HCT116 (cell line): ENCODE data around the gene C5AR1.

Experiments used
- EGR1 ChIP-seq: IDR thresholded peaks from 2 replicates; pipeline ENCODE4 v1.6.1; 2012; ENCODE audit warnings: low read depth
- EZH2 ChIP-seq: fragments of 200-600 bp; sonication (generic); IDR thresholded peaks from 2 replicates; pipeline ENCODE4 v1.6.1; 2017; ENCODE audit warnings: antibody characterized with exemption, mixed run types
- EZH2phosphoT487 ChIP-seq: fragments of 200-600 bp; IDR thresholded peaks from 2 replicates; pipeline ENCODE4 v1.6.1; 2018; ENCODE audit warnings: antibody characterized with exemption, borderline replicate concordance
- FOSL1 ChIP-seq: IDR thresholded peaks from 2 replicates; pipeline ENCODE4 v1.6.1; 2012; ENCODE audit warnings: low read depth
- POLR2A ChIP-seq: IDR thresholded peaks from 2 replicates; pipeline ENCODE4 v1.7.0; 2011; ENCODE audit warnings: borderline replicate concordance; ENCODE audit not compliant: insufficient read depth, insufficient read length; ENCODE audit errors: extremely low read depth
- POLR2AphosphoS5 ChIP-seq: IDR thresholded peaks from 2 replicates; pipeline ENCODE4 v1.6.1; 2011; ENCODE audit warnings: mild to moderate bottlenecking, low read depth, low read length, moderate library complexity
- RAD21 ChIP-seq: IDR thresholded peaks from 2 replicates; pipeline ENCODE4 v1.6.1; 2012; ENCODE audit warnings: low read depth, mild to moderate bottlenecking
- REST ChIP-seq: IDR thresholded peaks from 2 replicates; pipeline ENCODE4 v1.6.1; 2012; ENCODE audit warnings: low read depth
- SIN3A ChIP-seq: IDR thresholded peaks from 2 replicates; pipeline ENCODE4 v1.6.1; 2012; ENCODE audit warnings: low read depth
- YY1 ChIP-seq: IDR thresholded peaks from 2 replicates; pipeline ENCODE4 v1.6.1; 2011; ENCODE audit warnings: low read length, low read depth, moderate library complexity, mild to moderate bottlenecking; ENCODE audit not compliant: insufficient replicate concordance; ENCODE audit errors: extremely low read depth
- ZNF274 ChIP-seq: fragments of 200-500 bp; sonication (Bioruptor generic); IDR thresholded peaks from 2 replicates; pipeline ENCODE4 v1.6.1; 2014; ENCODE audit warnings: mild to moderate bottlenecking, low read depth, low read length, inconsistent platforms
- TF ChIP-seq, protein P1 (sequence below), 3 experiments: fragments of 200-600 bp in 1 of 3; sonication (generic) in 1 of 3; IDR thresholded peaks in 2 of 3; conservative IDR thresholded peaks in 1 of 3; 2 replicates each; pipeline ENCODE4 v1.5.1; 2012 to 2017; ENCODE audit warnings: low read depth in 2 of 3, low read length in 2 of 3, antibody characterized with exemption in 1 of 3, borderline replicate concordance in 1 of 3, control low read depth in 1 of 3, mild to moderate bottlenecking in 1 of 3, mixed read lengths in 1 of 3, mixed run types in 1 of 3, moderate library complexity in 1 of 3; ENCODE audit not compliant: insufficient read depth in 1 of 3
- TF ChIP-seq, protein P2 (sequence below): IDR thresholded peaks from 2 replicates; pipeline ENCODE4 v1.6.1; 2012

DNA sequence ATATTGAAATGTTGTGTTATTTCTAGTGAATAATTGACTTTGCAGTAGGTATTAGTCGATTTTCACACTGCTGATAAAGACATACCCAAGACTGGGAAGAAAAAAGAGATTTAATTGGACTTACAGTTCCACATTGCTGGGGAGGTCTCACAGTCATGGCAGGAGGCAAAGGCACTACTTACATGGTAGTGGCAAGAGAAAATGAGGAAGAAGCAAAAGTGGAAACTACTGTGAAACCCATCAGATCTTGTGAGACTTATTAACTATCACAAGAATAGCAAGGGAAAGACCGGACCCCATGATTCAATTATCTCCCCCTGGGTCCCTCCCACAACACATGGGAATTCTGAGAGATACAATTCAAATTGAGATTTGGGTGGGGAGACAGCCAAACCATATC lies 12.4 kb downstream of the C5AR1 start:
- TF ChIP-seq, protein P1, sequence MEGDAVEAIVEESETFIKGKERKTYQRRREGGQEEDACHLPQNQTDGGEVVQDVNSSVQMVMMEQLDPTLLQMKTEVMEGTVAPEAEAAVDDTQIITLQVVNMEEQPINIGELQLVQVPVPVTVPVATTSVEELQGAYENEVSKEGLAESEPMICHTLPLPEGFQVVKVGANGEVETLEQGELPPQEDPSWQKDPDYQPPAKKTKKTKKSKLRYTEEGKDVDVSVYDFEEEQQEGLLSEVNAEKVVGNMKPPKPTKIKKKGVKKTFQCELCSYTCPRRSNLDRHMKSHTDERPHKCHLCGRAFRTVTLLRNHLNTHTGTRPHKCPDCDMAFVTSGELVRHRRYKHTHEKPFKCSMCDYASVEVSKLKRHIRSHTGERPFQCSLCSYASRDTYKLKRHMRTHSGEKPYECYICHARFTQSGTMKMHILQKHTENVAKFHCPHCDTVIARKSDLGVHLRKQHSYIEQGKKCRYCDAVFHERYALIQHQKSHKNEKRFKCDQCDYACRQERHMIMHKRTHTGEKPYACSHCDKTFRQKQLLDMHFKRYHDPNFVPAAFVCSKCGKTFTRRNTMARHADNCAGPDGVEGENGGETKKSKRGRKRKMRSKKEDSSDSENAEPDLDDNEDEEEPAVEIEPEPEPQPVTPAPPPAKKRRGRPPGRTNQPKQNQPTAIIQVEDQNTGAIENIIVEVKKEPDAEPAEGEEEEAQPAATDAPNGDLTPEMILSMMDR (IDR thresholded peaks at IDR 0.05 in 2 of 3, conservative IDR thresholded peaks at IDR 0.05 in 1 of 3; ENCODE audit: borderline replicate concordance in 1 of 3, insufficient read depth in 1 of 3, low read depth in 2 of 3, low read length in 2 of 3) = no peak
- no peak for TF ChIP-seq POLR2AphosphoS5
- no peak for TF ChIP-seq EZH2phosphoT487
- TF ChIP-seq POLR2A = no peak
- TF ChIP-seq FOSL1 = no peak
- TF ChIP-seq REST = no peak
- no peak for TF ChIP-seq SIN3A
- TF ChIP-seq RAD21 = no peak
- no peak for TF ChIP-seq EZH2
- TF ChIP-seq YY1 = no peak
- TF ChIP-seq EGR1 = no peak
- TF ChIP-seq, protein P2, sequence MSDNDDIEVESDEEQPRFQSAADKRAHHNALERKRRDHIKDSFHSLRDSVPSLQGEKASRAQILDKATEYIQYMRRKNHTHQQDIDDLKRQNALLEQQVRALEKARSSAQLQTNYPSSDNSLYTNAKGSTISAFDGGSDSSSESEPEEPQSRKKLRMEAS = no peak
- no peak for TF ChIP-seq ZNF274
